ACC112 (cell line): ENCODE results near the gene CROCC2.

Source experiments
- H2AFZ ChIP-seq: fragments of 200-600 bp; sonication (generic); one replicate; pipeline ENCODE4 v1.6.0; 2017; ENCODE audit warnings: antibody characterized with exemption, low read length; ENCODE audit not compliant: unreplicated experiment
- H3K27ac ChIP-seq: fragments of 200-600 bp; sonication (generic); 2 replicates; pipeline ENCODE4 v1.5.1; 2014; ENCODE audit warnings: low read depth, mild to moderate bottlenecking, antibody characterized with exemption, low read length, moderate library complexity
- H3K27me3 ChIP-seq: fragments of 200-600 bp; sonication (generic); 2 replicates; pipeline ENCODE4 v1.6.1; 2014; ENCODE audit warnings: mild to moderate bottlenecking, antibody characterized with exemption, low read length, moderate library complexity, mixed read lengths; ENCODE audit not compliant: insufficient read depth
- H3K36me3 ChIP-seq: fragments of 200-600 bp; sonication (generic); 2 replicates; pipeline ENCODE4 v1.6.1; 2016; ENCODE audit warnings: mild to moderate bottlenecking, antibody characterized with exemption, low read length, moderate library complexity, mixed read lengths; ENCODE audit not compliant: insufficient read depth
- H3K4me1 ChIP-seq: fragments of 200-600 bp; sonication (generic); one replicate; pipeline ENCODE4 v1.6.1; 2016; ENCODE audit warnings: low read length, mixed read lengths; ENCODE audit not compliant: insufficient read depth, unreplicated experiment, control insufficient read depth
- H3K4me3 ChIP-seq: fragments of 200-600 bp; sonication (generic); 2 replicates; pipeline ENCODE4 v1.5.1; 2014; ENCODE audit warnings: mild to moderate bottlenecking, low read depth, low read length
- H3K79me2 ChIP-seq: fragments of 200-600 bp; sonication (generic); one replicate; pipeline ENCODE4 v1.6.0; 2016; ENCODE audit warnings: low read length; ENCODE audit not compliant: control insufficient read depth, unreplicated experiment, insufficient read depth

Gene CROCC2

GRCh38 chr2:240960971-240961876, 55.1 kb downstream of the CROCC2 start:
- Histone ChIP-seq H3K27me3 (no peaks in the 10 kb centered on the region), H3K4me3 (no peak overlapping the region), H3K27ac (no peak overlapping the region), H3K4me1 (peaks cover 20% of the 10 kb centered on the region), H3K79me2 (no peaks in the 10 kb centered on the region), H3K36me3 (no peaks in the 10 kb centered on the region), H2AFZ (no peak overlapping the region)

- Histone ChIP-seq H3K27ac (no peak overlapping the region), H3K4me1 (peaks cover 20% of the 10 kb centered on the region), H3K36me3 (no peaks in the 10 kb centered on the region), H3K4me3 (no peak overlapping the region), H2AFZ (no peak overlapping the region), H3K79me2 (no peaks in the 10 kb centered on the region), H3K27me3 (no peaks in the 10 kb centered on the region)
These were observed 55.8 kb downstream of the CROCC2 start for GRCh38 chr2:240961910-240962299.

GRCh38 chr2:240962300-240963064, 56.3 kb downstream of the CROCC2 start:
- H3K4me1 ChIP-seq = peaks cover 20% of the 10 kb centered on the region
- no peak overlapping the region for H2AFZ ChIP-seq
- no peaks in the 10 kb centered on the region for H3K27me3 ChIP-seq
- H3K79me2 ChIP-seq = no peaks in the 10 kb centered on the region
- no peaks in the 10 kb centered on the region for H3K36me3 ChIP-seq
- no peak overlapping the region for H3K27ac ChIP-seq
- H3K4me3 ChIP-seq = no peak overlapping the region

GRCh38 chr2:240963065-240963867, 57.1 kb downstream of the CROCC2 start:
- Histone ChIP-seq H2AFZ (no peak overlapping the region), H3K27ac (no peak overlapping the region), H3K27me3 (no peaks in the 10 kb centered on the region), H3K79me2 (no peaks in the 10 kb centered on the region), H3K36me3 (no peaks in the 10 kb centered on the region), H3K4me3 (no peak overlapping the region), H3K4me1 (peaks cover 15% of the 10 kb centered on the region)

GRCh38 chr2:240963868-240964703, 58.0 kb downstream of the CROCC2 start:
- no peak overlapping the region for H3K4me3 ChIP-seq
- no peaks in the 10 kb centered on the region for H3K79me2 ChIP-seq
- H3K36me3 ChIP-seq = no peaks in the 10 kb centered on the region
- H3K27ac ChIP-seq = no peak overlapping the region
- H3K4me1 ChIP-seq = peaks cover 15% of the 10 kb centered on the region
- H2AFZ ChIP-seq = no peak overlapping the region
- no peaks in the 10 kb centered on the region for H3K27me3 ChIP-seq

GRCh38 chr2:240964704-240965295, 58.7 kb downstream of the CROCC2 start:
- no peaks in the 10 kb centered on the region for H3K27me3 ChIP-seq
- no peaks in the 10 kb centered on the region for H3K36me3 ChIP-seq
- no peak overlapping the region for H2AFZ ChIP-seq
- no peaks in the 10 kb centered on the region for H3K79me2 ChIP-seq
- H3K4me3 ChIP-seq = no peak overlapping the region
- H3K27ac ChIP-seq = no peak overlapping the region
- peaks cover 15% of the 10 kb centered on the region for H3K4me1 ChIP-seq

- Histone ChIP-seq H2AFZ (no peak overlapping the region), H3K27me3 (no peaks in the 10 kb centered on the region), H3K4me3 (no peak overlapping the region), H3K4me1 (peaks cover 9% of the 10 kb centered on the region), H3K36me3 (no peaks in the 10 kb centered on the region), H3K79me2 (no peaks in the 10 kb centered on the region), H3K27ac (no peak overlapping the region)
These were observed 59.3 kb downstream of the CROCC2 start for GRCh38 chr2:240965296-240965904.

GRCh38 chr2:240965905-240966456, 59.8 kb downstream of the CROCC2 start:
- H3K4me3 ChIP-seq = no peak overlapping the region
- no peaks in the 10 kb centered on the region for H3K79me2 ChIP-seq
- no peaks in the 10 kb centered on the region for H3K36me3 ChIP-seq
- H3K27ac ChIP-seq = no peak overlapping the region
- no peaks in the 10 kb centered on the region for H3K27me3 ChIP-seq
- H2AFZ ChIP-seq = no peak overlapping the region
- peaks cover 3% of the 10 kb centered on the region for H3K4me1 ChIP-seq

GRCh38 chr2:240966457-240966905, 60.3 kb downstream of the CROCC2 start:
- Histone ChIP-seq H3K36me3 (no peaks in the 10 kb centered on the region), H3K79me2 (no peaks in the 10 kb centered on the region), H3K27me3 (peaks cover under 1% of the 10 kb centered on the region; the same call in 1 of the 2 replicates), H2AFZ (no peak overlapping the region), H3K27ac (no peak overlapping the region), H3K4me3 (no peak overlapping the region), H3K4me1 (no peaks in the 10 kb centered on the region)
